ENCODE data around the gene SNRNP27.
"Not testable (repeated sequence)": the region's sequence is repeated elsewhere in the genome, so short reads cannot be mapped to it uniquely, and the experiment has no call there.

The SNRNP27 gene

GRCh38 chr2:69946351-69947324, 52.9 kb downstream of the SNRNP27 start:
- H3K4me3 Mint-ChIP-seq: no peak overlapping the region
- peaks cover 4% of the 10 kb centered on the region for H3K27me3 Mint-ChIP-seq
- H3K4me1 Mint-ChIP-seq (ENCODE audit: low read depth): peaks cover 69% of the 10 kb centered on the region
- peaks cover 22% of the 10 kb centered on the region for H3K36me3 Mint-ChIP-seq (ENCODE audit: low read depth)
- no peaks in the 10 kb centered on the region for H3K9me3 Mint-ChIP-seq
- intact Hi-C loops (cut with micrococcal nuclease): loop anchor here (5.0 kb wide), 1 partner anchor 41 kb away; no protein-coding TSS in a partner anchor
- peak overlapping the region; percentile 88 for H3K27ac Mint-ChIP-seq

GRCh38 chr2:69947325-69947931, 53.7 kb downstream of the SNRNP27 start:
- H3K27ac Mint-ChIP-seq: peak overlapping the region; percentile 88
- no peaks in the 10 kb centered on the region for H3K9me3 Mint-ChIP-seq
- peaks cover 14% of the 10 kb centered on the region for H3K36me3 Mint-ChIP-seq (ENCODE audit: low read depth)
- peaks cover 68% of the 10 kb centered on the region for H3K4me1 Mint-ChIP-seq (ENCODE audit: low read depth)
- no peak overlapping the region for H3K4me3 Mint-ChIP-seq
- intact Hi-C loops (cut with micrococcal nuclease): loop anchor here (5.0 kb wide), 1 partner anchor 40 kb away; no protein-coding TSS in a partner anchor
- peaks cover 4% of the 10 kb centered on the region for H3K27me3 Mint-ChIP-seq

GRCh38 chr2:69948032-69948962, 54.5 kb downstream of the SNRNP27 start:
- Mint-ChIP-seq H3K27ac (peak overlapping the region; percentile 88), H3K4me1 (ENCODE audit: low read depth) (peaks cover 73% of the 10 kb centered on the region), H3K4me3 (peak overlapping the region; percentile 33), H3K9me3 (no peaks in the 10 kb centered on the region), H3K27me3 (peaks cover 4% of the 10 kb centered on the region), H3K36me3 (ENCODE audit: low read depth) (peaks cover 6% of the 10 kb centered on the region)
- intact Hi-C loops (cut with micrococcal nuclease): loop anchor here (5.0 kb wide), 1 partner anchor 39 kb away; no protein-coding TSS in a partner anchor

- Mint-ChIP-seq H3K4me1 (ENCODE audit: low read depth) (peaks cover 69% of the 10 kb centered on the region), H3K36me3 (ENCODE audit: low read depth) (no peaks in the 10 kb centered on the region), H3K9me3 (no peaks in the 10 kb centered on the region), H3K27me3 (peaks cover 4% of the 10 kb centered on the region), H3K4me3 (peak overlapping the region; percentile 33), H3K27ac (peak overlapping the region; percentile 14)
- intact Hi-C loops (cut with micrococcal nuclease): loop anchor here (5.0 kb wide), 1 partner anchor 38 kb away; no protein-coding TSS in a partner anchor
Observed at GRCh38 chr2:69948963-69949645, 55.3 kb downstream of the SNRNP27 start.

- Mint-ChIP-seq H3K4me3 (no peak overlapping the region), H3K27me3 (peaks cover 4% of the 10 kb centered on the region), H3K9me3 (no peaks in the 10 kb centered on the region), H3K36me3 (ENCODE audit: low read depth) (no peaks in the 10 kb centered on the region), H3K27ac (no peak overlapping the region), H3K4me1 (ENCODE audit: low read depth) (peaks cover 67% of the 10 kb centered on the region)
- intact Hi-C loops (cut with micrococcal nuclease): no loop called here
Observed at GRCh38 chr2:69950241-69950640, 56.5 kb downstream of the SNRNP27 start.

GRCh38 chr2:69950671-69951070, 56.9 kb downstream of the SNRNP27 start:
- H3K4me1 Mint-ChIP-seq (ENCODE audit: low read depth): peaks cover 67% of the 10 kb centered on the region
- H3K27ac Mint-ChIP-seq; H3K4me3 Mint-ChIP-seq; intact Hi-C loops (cut with micrococcal nuclease); H3K36me3 Mint-ChIP-seq (ENCODE audit: low read depth); H3K27me3 Mint-ChIP-seq; H3K9me3 Mint-ChIP-seq: not testable (repeated sequence)

- Mint-ChIP-seq H3K27me3 (peaks cover 4% of the 10 kb centered on the region), H3K4me1 (ENCODE audit: low read depth) (peaks cover 66% of the 10 kb centered on the region), H3K4me3 (no peak overlapping the region), H3K27ac (peak overlapping the region; percentile 38), H3K9me3 (no peaks in the 10 kb centered on the region), H3K36me3 (ENCODE audit: low read depth) (no peaks in the 10 kb centered on the region)
- intact Hi-C loops (cut with micrococcal nuclease): no loop called here
Observed at GRCh38 chr2:69952336-69953115, 58.8 kb downstream of the SNRNP27 start.

- Mint-ChIP-seq H3K4me1 (ENCODE audit: low read depth) (peaks cover 55% of the 10 kb centered on the region), H3K4me3 (no peak overlapping the region), H3K9me3 (no peaks in the 10 kb centered on the region), H3K27ac (peak overlapping the region; percentile 2), H3K36me3 (ENCODE audit: low read depth) (no peaks in the 10 kb centered on the region), H3K27me3 (peaks cover under 1% of the 10 kb centered on the region)
- intact Hi-C loops (cut with micrococcal nuclease): no loop called here
Observed at GRCh38 chr2:69954084-69954483, 60.3 kb downstream of the SNRNP27 start.

Measured in dendritic cell treated with granulocyte-macrophage colony-stimulating factor and Interleukin-4, amounts not matched to agents 40 ng/mL and 50 ng/mL, for 4 days (primary cell).